B cell (primary cell): Measurements from ENCODE around the gene PPP1R7. TPM values are rescaled to one million over a fixed set of nuclear protein-coding genes. Genes with fewer than 3 reads are reported as not detected.

ENCODE experiments used
- ATAC-seq: fragments of 200-7000 bp; cut with Tn5 transposase; one replicate; pipeline ENCODE4 v1.10.0; 2021; ENCODE audit warnings: low read depth, mild to moderate bottlenecking, moderate number of reproducible peaks, moderate library complexity
- CTCF ChIA-PET: fragments of 350-600 bp; sonication (Branson Sonifier 250); formaldehyde crosslinking; loops from one replicate; lab custom pipeline; 2021; ENCODE audit warnings: antibody characterized with exemption, inconsistent platforms; lab: Charles Lee
- POLR2A ChIA-PET: fragments of 350-600 bp; sonication (Branson Sonifier 250); formaldehyde crosslinking; loops from one replicate; lab custom pipeline; 2021; ENCODE audit warnings: antibody characterized with exemption; lab: Charles Lee
- DNase-seq: peaks from one replicate; pipeline ENCODE4 v3.0.0; 2013
- H2AFZ ChIP-seq: 2 replicates; pipeline ENCODE4 v1.6.1; 2012; ENCODE audit warnings: mild to moderate bottlenecking, low read depth, low read length; ENCODE audit not compliant: insufficient read depth, poor library complexity, severe bottlenecking
- H3K27ac ChIP-seq, 2 donors: 1 replicate in 1 of 2; 2 replicates in 1 of 2; pipeline ENCODE4 v1.5.1; 2012 to 2013; ENCODE audit warnings: low read length in 2 of 2, mild to moderate bottlenecking in 2 of 2, moderate library complexity in 1 of 2
- H3K27me3 ChIP-seq, 4 experiments: fragments of 200-600 bp in 1 of 4; sonication (generic) in 1 of 4; replicated peaks in 1 of 4; 1 replicate in 2 of 4; 2 replicates in 2 of 4; pipeline versions ENCODE4 v1.6.1 to v1.7.0; 2013 to 2016; ENCODE audit warnings: low read length in 3 of 4, mild to moderate bottlenecking in 2 of 4, mixed read lengths in 1 of 4, moderate library complexity in 1 of 4; ENCODE audit not compliant: insufficient read depth in 4 of 4, control insufficient read depth in 3 of 4; ENCODE audit errors: control extremely low read depth in 1 of 4
- H3K36me3 ChIP-seq, 2 experiments: replicated peaks in 1 of 2; 1 replicate in 1 of 2; 2 replicates in 1 of 2; pipeline versions ENCODE4 v1.6.1 to v1.7.1; 2013; ENCODE audit warnings: low read length in 1 of 2; ENCODE audit not compliant: insufficient read depth in 2 of 2, control insufficient read depth in 1 of 2; ENCODE audit errors: control extremely low read depth in 1 of 2, extremely low read depth in 1 of 2
- H3K4me1 ChIP-seq, 2 donors: fragments of 200-600 bp in 1 of 2; sonication (generic) in 1 of 2; 1 replicate in 1 of 2; 2 replicates in 1 of 2; pipeline versions ENCODE4 v1.5.1 to v1.6.1; 2013 to 2017; ENCODE audit warnings: low read length in 2 of 2; ENCODE audit not compliant: control insufficient read depth in 2 of 2, insufficient read depth in 2 of 2
- H3K4me2 ChIP-seq: replicated peaks from 2 replicates; pipeline ENCODE3; 2012; ENCODE audit warnings: mild to moderate bottlenecking, low read depth, low read length; ENCODE audit not compliant: poor library complexity, severe bottlenecking
- H3K4me3 ChIP-seq, 5 experiments: fragments of 200-600 bp in 1 of 5; sonication (generic) in 1 of 5; 1 replicate in 3 of 5; 2 replicates in 2 of 5; pipeline versions ENCODE4 v1.5.1 to v1.7.0; 2011 to 2016; ENCODE audit warnings: low read length in 4 of 5, mild to moderate bottlenecking in 4 of 5, low read depth in 2 of 5, control low read depth in 1 of 5, moderate library complexity in 1 of 5; ENCODE audit not compliant: insufficient read depth in 1 of 5; ENCODE audit errors: control extremely low read depth in 1 of 5, extremely low read depth in 1 of 5
- H3K79me2 ChIP-seq: fragments of 200-600 bp; sonication (generic); one replicate; pipeline ENCODE4 v1.6.0; 2016; ENCODE audit warnings: low read length; ENCODE audit not compliant: control insufficient read depth, insufficient read depth
- H3K9ac ChIP-seq: fragments of 200-600 bp; sonication (generic); 2 replicates; pipeline ENCODE4 v1.6.1; 2017; ENCODE audit warnings: mild to moderate bottlenecking, low read length, moderate library complexity
- H3K9me3 ChIP-seq, 3 donors: one replicate each; pipeline versions ENCODE4 v1.6.1 to v1.7.1; 2013; ENCODE audit warnings: low read length in 2 of 3; ENCODE audit not compliant: control insufficient read depth in 2 of 3, insufficient read depth in 1 of 3; ENCODE audit errors: control extremely low read depth in 1 of 3
- H4K20me1 ChIP-seq: 2 replicates; pipeline ENCODE4 v1.6.0; 2012; ENCODE audit warnings: mild to moderate bottlenecking, low read length; ENCODE audit not compliant: insufficient read depth, control insufficient read depth, poor library complexity, severe bottlenecking
- H3K27ac Mint-ChIP-seq: one replicate; pipeline ENCODE4 v1.8.0; 2021; ENCODE audit warnings: mixed read lengths
- H3K27me3 Mint-ChIP-seq: one replicate; pipeline ENCODE4 v1.8.0; 2021; ENCODE audit warnings: mixed read lengths
- H3K4me1 Mint-ChIP-seq: one replicate; pipeline ENCODE4 v1.8.0; 2021; ENCODE audit warnings: mixed read lengths
- H3K4me3 Mint-ChIP-seq: one replicate; pipeline ENCODE4 v1.8.0; 2021; ENCODE audit warnings: mixed read lengths
- H3K9me3 Mint-ChIP-seq: one replicate; pipeline ENCODE4 v1.8.0; 2022; ENCODE audit warnings: mixed read lengths; ENCODE audit not compliant: insufficient read depth
- EZH2 ChIP-seq: IDR thresholded peaks from 2 replicates; pipeline ENCODE4 v1.6.1; 2012; ENCODE audit warnings: borderline replicate concordance, low read depth, mild to moderate bottlenecking, moderate library complexity, low read length; ENCODE audit not compliant: insufficient read depth, poor library complexity, severe bottlenecking
- WGBS: methylation state at CpG from one replicate; pipeline ENCODE4 v1.1.5; 2013; ENCODE audit warnings: missing lambda C conversion rate; ENCODE audit not compliant: insufficient coverage; 5-methylcytosine and 5-hydroxymethylcytosine counted together
- intact Hi-C: fragments of 100-400 bp; cut with micrococcal nuclease; formaldehyde crosslinking; loops from one replicate; pipeline ENCODE4 v1.10.0; 2022
- polyA plus RNA-seq: library from polyadenylated mRNA; depleted of rRNA; stranded (reverse); fragments of >200 nt; gene quantifications from 2 replicates; pipeline ENCODE4 v1.2.3, GENCODE V29; 2012
- total RNA-seq, 2 donors: library from RNA; stranded (reverse); fragments of 120-200 nt in 1 of 2; gene quantifications; 1 replicate in 1 of 2; 2 replicates in 1 of 2; pipeline versions ENCODE4 v1.2.3 to v1.2.4, GENCODE V29; 2013 to 2022
- TF ChIP-seq, protein P1 (sequence below): fragments of 200-600 bp; IDR thresholded peaks from one replicate; pipeline ENCODE4 v1.8.0; 2022; ENCODE audit warnings: antibody characterized with exemption, mild to moderate bottlenecking

PPP1R7 gene
- total and polyA plus RNA-seq, 2 donors (not counting 1 experiment from before 2014, with no cell fraction given), result 37.7 to 50.9 TPM

DNA sequence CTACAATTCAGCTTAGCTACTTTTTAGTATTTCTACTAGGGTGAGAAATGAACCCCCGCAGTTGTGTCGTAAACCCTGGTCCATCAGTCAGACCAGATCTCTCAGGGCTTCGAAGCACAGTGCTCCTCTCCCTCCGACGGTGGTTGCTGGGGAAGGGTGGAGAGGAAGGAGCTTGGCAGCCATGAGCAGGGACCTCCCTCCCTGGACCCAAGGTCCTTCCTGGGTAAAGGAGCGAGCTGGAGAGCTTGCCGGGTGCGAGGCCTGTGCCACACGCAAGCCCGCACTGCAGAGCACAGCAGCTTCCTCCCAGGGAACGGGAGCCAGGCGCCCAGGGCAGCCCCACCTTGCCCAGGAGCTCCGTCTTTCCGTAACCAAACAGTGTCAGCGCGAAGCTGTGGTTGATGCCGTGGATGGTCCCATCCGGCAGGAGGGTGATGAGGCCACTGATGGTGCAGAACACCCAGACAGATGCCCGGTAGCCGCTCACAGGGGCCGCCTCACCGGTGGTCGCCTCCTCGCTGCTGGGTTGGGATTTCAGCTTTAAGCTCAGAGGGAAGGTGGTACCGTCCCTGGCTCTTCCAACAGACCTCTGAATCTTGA is 13.5 kb upstream of the PPP1R7 start:
- ATAC-seq (no peak), DNase-seq (no peak)
- Histone ChIP-seq H3K4me3 (no peak overlapping the region), H3K79me2 (peaks cover 7% of the 10 kb centered on the region), H3K9me3 (no peaks in the 10 kb centered on the region), H3K4me1 (no peaks in the 10 kb centered on the region), H2AFZ (no peak overlapping the region), H3K4me2 (no peak overlapping the region), H4K20me1 (no peaks in the 10 kb centered on the region), H3K36me3 (peaks cover 0 to 22% of the 10 kb centered on the region in 2 experiments), H3K27me3 (no peaks in the 10 kb centered on the region), H3K27ac (no peak overlapping the region), H3K9ac (no peak overlapping the region)
- ChIA-PET POLR2A (interaction anchor here (0.6 kb wide), 1 partner anchor 703 kb away, joined by 3 read pairs; no protein-coding TSS in a partner anchor), CTCF (interaction anchor here (1.5 kb wide), 1 partner anchor 58 kb away, joined by 3 read pairs; no protein-coding TSS in a partner anchor)
- intact Hi-C loops, result no loop called here
- Mint-ChIP-seq H3K27me3 (no peaks in the 10 kb centered on the region), H3K9me3 (no peaks in the 10 kb centered on the region), H3K4me1 (peaks cover 8% of the 10 kb centered on the region), H3K4me3 (no peak overlapping the region), H3K27ac (no peak overlapping the region)
- TF ChIP-seq EZH2, result no peak
- TF ChIP-seq, protein P1, sequence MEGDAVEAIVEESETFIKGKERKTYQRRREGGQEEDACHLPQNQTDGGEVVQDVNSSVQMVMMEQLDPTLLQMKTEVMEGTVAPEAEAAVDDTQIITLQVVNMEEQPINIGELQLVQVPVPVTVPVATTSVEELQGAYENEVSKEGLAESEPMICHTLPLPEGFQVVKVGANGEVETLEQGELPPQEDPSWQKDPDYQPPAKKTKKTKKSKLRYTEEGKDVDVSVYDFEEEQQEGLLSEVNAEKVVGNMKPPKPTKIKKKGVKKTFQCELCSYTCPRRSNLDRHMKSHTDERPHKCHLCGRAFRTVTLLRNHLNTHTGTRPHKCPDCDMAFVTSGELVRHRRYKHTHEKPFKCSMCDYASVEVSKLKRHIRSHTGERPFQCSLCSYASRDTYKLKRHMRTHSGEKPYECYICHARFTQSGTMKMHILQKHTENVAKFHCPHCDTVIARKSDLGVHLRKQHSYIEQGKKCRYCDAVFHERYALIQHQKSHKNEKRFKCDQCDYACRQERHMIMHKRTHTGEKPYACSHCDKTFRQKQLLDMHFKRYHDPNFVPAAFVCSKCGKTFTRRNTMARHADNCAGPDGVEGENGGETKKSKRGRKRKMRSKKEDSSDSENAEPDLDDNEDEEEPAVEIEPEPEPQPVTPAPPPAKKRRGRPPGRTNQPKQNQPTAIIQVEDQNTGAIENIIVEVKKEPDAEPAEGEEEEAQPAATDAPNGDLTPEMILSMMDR, result no peak
- 96% methylated on average over 22 of the region's 25 CpGs for WGBS
